SU-DHL-6 (cell line): Measurements from ENCODE around the gene FANCC.

Experiments
- H2AFZ ChIP-seq: fragments of 200-600 bp; sonication (generic); 2 replicates; pipeline ENCODE4 v1.6.1; 2014; ENCODE audit warnings: low read depth, mild to moderate bottlenecking, moderate library complexity, mixed read lengths, antibody characterized with exemption, low read length; ENCODE audit not compliant: severe bottlenecking
- H3F3A ChIP-seq: fragments of 200-600 bp; shearing (Covaris generic); 2 replicates; pipeline ENCODE4 v1.6.0; 2016; ENCODE audit warnings: antibody characterized with exemption, mild to moderate bottlenecking; ENCODE audit not compliant: insufficient read depth
- H3K27ac ChIP-seq: fragments of 200-600 bp; sonication (generic); 2 replicates; pipeline ENCODE4 v1.5.1; 2016; ENCODE audit warnings: low read depth, mild to moderate bottlenecking, low read length, moderate library complexity, mixed read lengths
- H3K27me3 ChIP-seq: fragments of 200-600 bp; sonication (generic), shearing (Covaris generic); 2 replicates; pipeline ENCODE4 v1.6.0; 2014; ENCODE audit warnings: mild to moderate bottlenecking, low read length
- H3K36me3 ChIP-seq: fragments of 200-600 bp; sonication (generic); 2 replicates; pipeline ENCODE4 v1.6.1; 2014; ENCODE audit warnings: mild to moderate bottlenecking, low read length, mixed read lengths
- H3K4me2 ChIP-seq: fragments of 300-600, 200-600 bp; shearing (Covaris generic), sonication (generic); 2 replicates; pipeline ENCODE4 v1.6.0; 2014; ENCODE audit warnings: low read length, low read depth, mild to moderate bottlenecking; ENCODE audit not compliant: poor library complexity, severe bottlenecking
- H3K4me3 ChIP-seq: fragments of 200-600 bp; sonication (generic); 2 replicates; pipeline ENCODE4 v1.5.1; 2014; ENCODE audit warnings: antibody characterized with exemption, low read length, mild to moderate bottlenecking, mixed read lengths; ENCODE audit not compliant: insufficient read depth, poor library complexity, severe bottlenecking
- H3K79me2 ChIP-seq: fragments of 200-600 bp; sonication (generic); 2 replicates; pipeline ENCODE4 v1.6.1; 2014; ENCODE audit warnings: mild to moderate bottlenecking, low read length, moderate library complexity; ENCODE audit not compliant: insufficient read depth
- H3K9ac ChIP-seq: fragments of 200-600 bp; sonication (generic); 2 replicates; pipeline ENCODE4 v1.7.0; 2014; ENCODE audit warnings: mild to moderate bottlenecking, low read length
- H3K9me2 ChIP-seq: fragments of 200-600 bp; sonication (generic); replicated peaks from 2 replicates; pipeline ENCODE4 v1.6.1; 2014; ENCODE audit warnings: low read length; ENCODE audit not compliant: insufficient read depth
- H3K9me3 ChIP-seq: fragments of 200-600 bp; sonication (generic); 2 replicates; pipeline ENCODE4 v1.6.1; 2014; ENCODE audit warnings: low read length, mixed read lengths; ENCODE audit not compliant: insufficient read depth
- H4K20me1 ChIP-seq: fragments of 200-600 bp; sonication (generic); 2 replicates; pipeline ENCODE4 v1.6.1; 2014; ENCODE audit warnings: low read depth, mild to moderate bottlenecking, antibody characterized with exemption, low read length, moderate library complexity, mixed read lengths
- CTCF ChIP-seq: fragments of 200-600 bp; sonication (generic); IDR thresholded peaks from one replicate; pipeline ENCODE4 v1.5.1; 2017; ENCODE audit warnings: antibody characterized with exemption, mild to moderate bottlenecking, low read length, moderate library complexity; ENCODE audit not compliant: insufficient read depth, poor library complexity, severe bottlenecking
- EZH2phosphoT487 ChIP-seq: fragments of 200-600 bp; sonication (generic), shearing (Covaris generic); conservative IDR thresholded peaks from 2 replicates; pipeline ENCODE4 v1.6.1; 2018; ENCODE audit warnings: mild to moderate bottlenecking, antibody characterized with exemption, low read length, moderate library complexity, mixed read lengths

The FANCC gene

GRCh38 chr9:95181226-95181818, 136.2 kb downstream of the FANCC start:
- no peaks in the 10 kb centered on the region for H3K27me3 ChIP-seq
- no peak overlapping the region for H3K4me3 ChIP-seq
- H3K9ac ChIP-seq, result no peak overlapping the region

GRCh38 chr9:95177617-95178016, 139.9 kb downstream of the FANCC start:
- no peaks in the 10 kb centered on the region for H3K79me2 ChIP-seq
- H2AFZ ChIP-seq, result no peak overlapping the region
- no peaks in the 10 kb centered on the region for H3K36me3 ChIP-seq
- no peaks in the 10 kb centered on the region for H3K27me3 ChIP-seq
- no peaks in the 10 kb centered on the region for H3F3A ChIP-seq
- no peak overlapping the region for H3K4me2 ChIP-seq
- no peaks in the 10 kb centered on the region for H3K9me3 ChIP-seq
- no peaks in the 10 kb centered on the region for H3K9me2 ChIP-seq
- no peak overlapping the region for H3K27ac ChIP-seq
- TF ChIP-seq EZH2phosphoT487 (no peak), CTCF (no peak)
- H3K9ac ChIP-seq, result no peak overlapping the region
- H3K4me3 ChIP-seq, result no peak overlapping the region
- H4K20me1 ChIP-seq, result no peaks in the 10 kb centered on the region

More at GRCh38 chr9:95181226-95181818, 136.2 kb downstream of the FANCC start:
- no peaks in the 10 kb centered on the region for H3K9me3 ChIP-seq
- H3K36me3 ChIP-seq, result no peaks in the 10 kb centered on the region
- no peak overlapping the region for H3K27ac ChIP-seq
- H4K20me1 ChIP-seq, result no peaks in the 10 kb centered on the region
- no peak overlapping the region for H2AFZ ChIP-seq
- H3F3A ChIP-seq, result no peaks in the 10 kb centered on the region
- no peak overlapping the region for H3K4me2 ChIP-seq
- no peaks in the 10 kb centered on the region for H3K79me2 ChIP-seq
- no peak for TF ChIP-seq EZH2phosphoT487
- TF ChIP-seq CTCF, result peak; percentile 59
- no peaks in the 10 kb centered on the region for H3K9me2 ChIP-seq

- H3K9me2 ChIP-seq, result no peaks in the 10 kb centered on the region
- no peak for TF ChIP-seq CTCF
- no peak for TF ChIP-seq EZH2phosphoT487
- no peak overlapping the region for H3K27ac ChIP-seq
- H4K20me1 ChIP-seq, result no peaks in the 10 kb centered on the region
- H3K27me3 ChIP-seq, result no peaks in the 10 kb centered on the region
- H3K9ac ChIP-seq, result no peak overlapping the region
- no peaks in the 10 kb centered on the region for H3K9me3 ChIP-seq
- H2AFZ ChIP-seq, result no peak overlapping the region
- H3F3A ChIP-seq, result no peaks in the 10 kb centered on the region
- no peak overlapping the region for H3K4me2 ChIP-seq
- no peaks in the 10 kb centered on the region for H3K79me2 ChIP-seq
- no peak overlapping the region for H3K4me3 ChIP-seq
- no peaks in the 10 kb centered on the region for H3K36me3 ChIP-seq
Observed at GRCh38 chr9:95176755-95177319, 140.7 kb downstream of the FANCC start.
